ENCODE data around the gene TBXAS1.

DNA sequence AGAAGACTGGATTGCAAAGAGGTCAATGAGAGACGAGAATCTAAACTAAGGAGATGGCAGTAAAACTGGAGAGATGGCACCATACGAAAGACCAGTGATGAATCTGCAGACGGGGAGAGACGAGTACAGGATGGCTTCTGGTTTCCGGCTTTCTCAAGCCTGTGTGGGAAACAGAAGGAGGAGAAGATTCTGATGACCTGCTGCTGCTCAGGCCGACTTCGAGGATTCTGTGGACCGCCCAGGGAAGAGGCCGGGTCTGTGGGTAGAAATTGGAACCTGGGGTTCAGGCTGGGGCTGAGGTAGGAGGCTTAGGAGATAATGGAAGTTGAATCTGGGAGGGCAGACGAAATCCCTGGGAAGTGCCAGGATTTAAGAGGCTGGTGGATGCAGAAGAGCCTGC is 185.1 kb downstream of the TBXAS1 start:
- TF ChIP-seq, protein P1, sequence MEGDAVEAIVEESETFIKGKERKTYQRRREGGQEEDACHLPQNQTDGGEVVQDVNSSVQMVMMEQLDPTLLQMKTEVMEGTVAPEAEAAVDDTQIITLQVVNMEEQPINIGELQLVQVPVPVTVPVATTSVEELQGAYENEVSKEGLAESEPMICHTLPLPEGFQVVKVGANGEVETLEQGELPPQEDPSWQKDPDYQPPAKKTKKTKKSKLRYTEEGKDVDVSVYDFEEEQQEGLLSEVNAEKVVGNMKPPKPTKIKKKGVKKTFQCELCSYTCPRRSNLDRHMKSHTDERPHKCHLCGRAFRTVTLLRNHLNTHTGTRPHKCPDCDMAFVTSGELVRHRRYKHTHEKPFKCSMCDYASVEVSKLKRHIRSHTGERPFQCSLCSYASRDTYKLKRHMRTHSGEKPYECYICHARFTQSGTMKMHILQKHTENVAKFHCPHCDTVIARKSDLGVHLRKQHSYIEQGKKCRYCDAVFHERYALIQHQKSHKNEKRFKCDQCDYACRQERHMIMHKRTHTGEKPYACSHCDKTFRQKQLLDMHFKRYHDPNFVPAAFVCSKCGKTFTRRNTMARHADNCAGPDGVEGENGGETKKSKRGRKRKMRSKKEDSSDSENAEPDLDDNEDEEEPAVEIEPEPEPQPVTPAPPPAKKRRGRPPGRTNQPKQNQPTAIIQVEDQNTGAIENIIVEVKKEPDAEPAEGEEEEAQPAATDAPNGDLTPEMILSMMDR (IDR thresholded peaks at IDR 0.05 in 4 of 5, conservative IDR thresholded peaks at IDR 0.05 in 1 of 5), result no peak
- no peak for TF ChIP-seq POLR2A (IDR thresholded peaks at IDR 0.05)

Data from gastrocnemius medialis (tissue), 4 donors.